IPS-11a (cell line): ENCODE results near the gene CEP72.
"Not testable (repeated sequence)": the region's sequence is repeated elsewhere in the genome, so short reads cannot be mapped to it uniquely, and the experiment has no call there.

ENCODE experiments used
- H3K4me3 ChIP-seq: one replicate; pipeline ENCODE4 v1.5.1; 2013; ENCODE audit warnings: low read depth, low read length, control low read depth

CEP72 gene

GRCh38 chr5:696753-697702 lies 84.9 kb downstream of the CEP72 start:
- H3K4me3 ChIP-seq: not testable (repeated sequence)
